AG04450 (cell line): ENCODE results near the gene CCDC167. TPM values are rescaled to one million over a fixed set of nuclear protein-coding genes. Genes with fewer than 3 reads are reported as not detected.

Experiments
- CTCF ChIA-PET: fragments of 300-600, 350-600 bp; formaldehyde crosslinking; extraction: SDS; loops from one replicate; lab custom pipeline; 2022; ENCODE audit warnings: antibody characterized with exemption, inconsistent platforms; lab: Charles Lee
- POLR2A ChIA-PET: fragments of 350-600 bp; formaldehyde crosslinking; extraction: SDS; loops from one replicate; lab custom pipeline; 2021; ENCODE audit warnings: antibody characterized with exemption, inconsistent platforms; lab: Yijun Ruan, JAX
- DNase-seq: peaks from one replicate; pipeline ENCODE4 v3.0.0-alpha.2; 2011; ENCODE audit warnings: low read depth, low spot score
- H3K27ac ChIP-seq: one replicate; pipeline ENCODE4 v1.5.1; 2012; ENCODE audit warnings: low read depth, low read length, control low read depth
- H3K27me3 ChIP-seq: one replicate; pipeline ENCODE4 v1.6.0; 2012; ENCODE audit warnings: low read length; ENCODE audit not compliant: control insufficient read depth, insufficient read depth
- H3K4me3 ChIP-seq: 2 replicates; pipeline ENCODE4 v1.5.1; 2011; ENCODE audit warnings: mild to moderate bottlenecking, low read depth, low read length, control low read depth
- H3K9me3 ChIP-seq: 2 replicates; pipeline ENCODE4 v1.5.1; 2012; ENCODE audit warnings: low read length; ENCODE audit not compliant: control insufficient read depth, insufficient read depth
- polyA plus RNA-seq: library from polyadenylated mRNA; depleted of rRNA; stranded (reverse); fragments of >200 nt; gene quantifications from 2 replicates; pipeline ENCODE4 v1.2.3, GENCODE V29; 2011
- TF ChIP-seq, protein P1 (sequence below): IDR thresholded peaks from 2 replicates; pipeline ENCODE4 v1.5.1; 2011; ENCODE audit warnings: low read depth, low read length, control low read depth, inconsistent platforms

The CCDC167 gene
- polyA plus RNA-seq, 1 experiment = 27.3 TPM

DNA sequence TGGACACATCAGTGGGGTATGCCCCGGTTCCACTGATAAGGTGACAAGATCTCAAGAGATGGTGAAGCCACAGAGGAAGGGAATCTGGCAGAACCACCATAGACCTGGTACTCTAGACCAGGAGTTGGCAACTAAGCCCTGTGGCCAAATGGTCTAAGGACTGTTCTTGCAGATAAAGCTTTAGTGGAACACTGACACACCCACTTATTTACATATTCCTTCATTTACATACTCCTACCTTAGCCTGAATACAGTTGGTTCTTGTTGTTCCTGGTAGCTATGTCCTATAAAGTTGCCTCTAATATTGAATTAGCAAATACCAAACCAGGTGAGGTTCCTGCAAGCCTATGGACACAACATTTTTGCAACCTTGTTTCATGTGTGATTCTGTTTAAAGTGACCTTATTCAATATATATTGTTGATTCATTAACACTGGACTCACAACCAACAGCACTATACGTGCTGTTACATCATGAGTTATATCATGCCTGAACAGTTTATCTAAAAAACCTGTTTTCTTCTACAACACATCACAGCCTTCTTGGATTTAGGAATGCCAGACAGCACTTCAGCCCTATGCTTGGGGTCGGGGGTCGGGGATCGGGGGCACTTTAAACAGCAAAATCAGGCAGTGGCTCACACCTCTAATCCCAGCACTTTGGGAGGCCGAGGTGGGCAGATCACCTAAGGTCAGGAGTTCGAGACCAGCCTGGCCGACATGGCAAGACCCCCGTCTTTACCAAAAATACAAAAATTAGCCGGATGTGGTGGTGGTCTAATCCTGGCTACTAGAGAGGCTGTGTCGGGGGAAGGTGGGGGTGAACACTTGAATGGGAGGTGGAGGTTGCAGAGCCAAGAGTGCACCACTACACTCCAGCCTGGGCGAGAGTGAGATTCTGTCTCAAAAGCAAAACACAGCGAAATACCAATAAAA, 2.5 kb downstream of the CCDC167 start:
- Histone ChIP-seq H3K4me3 (no peak overlapping the region), H3K27me3 (no peaks in the 10 kb centered on the region), H3K9me3 (no peaks in the 10 kb centered on the region), H3K27ac (peak overlapping the region; percentile 21)
- CTCF ChIA-PET = no interaction called here
- TF ChIP-seq, protein P1, sequence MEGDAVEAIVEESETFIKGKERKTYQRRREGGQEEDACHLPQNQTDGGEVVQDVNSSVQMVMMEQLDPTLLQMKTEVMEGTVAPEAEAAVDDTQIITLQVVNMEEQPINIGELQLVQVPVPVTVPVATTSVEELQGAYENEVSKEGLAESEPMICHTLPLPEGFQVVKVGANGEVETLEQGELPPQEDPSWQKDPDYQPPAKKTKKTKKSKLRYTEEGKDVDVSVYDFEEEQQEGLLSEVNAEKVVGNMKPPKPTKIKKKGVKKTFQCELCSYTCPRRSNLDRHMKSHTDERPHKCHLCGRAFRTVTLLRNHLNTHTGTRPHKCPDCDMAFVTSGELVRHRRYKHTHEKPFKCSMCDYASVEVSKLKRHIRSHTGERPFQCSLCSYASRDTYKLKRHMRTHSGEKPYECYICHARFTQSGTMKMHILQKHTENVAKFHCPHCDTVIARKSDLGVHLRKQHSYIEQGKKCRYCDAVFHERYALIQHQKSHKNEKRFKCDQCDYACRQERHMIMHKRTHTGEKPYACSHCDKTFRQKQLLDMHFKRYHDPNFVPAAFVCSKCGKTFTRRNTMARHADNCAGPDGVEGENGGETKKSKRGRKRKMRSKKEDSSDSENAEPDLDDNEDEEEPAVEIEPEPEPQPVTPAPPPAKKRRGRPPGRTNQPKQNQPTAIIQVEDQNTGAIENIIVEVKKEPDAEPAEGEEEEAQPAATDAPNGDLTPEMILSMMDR = no peak
- POLR2A ChIA-PET = no interaction called here
- DNase-seq = no peak

DNA sequence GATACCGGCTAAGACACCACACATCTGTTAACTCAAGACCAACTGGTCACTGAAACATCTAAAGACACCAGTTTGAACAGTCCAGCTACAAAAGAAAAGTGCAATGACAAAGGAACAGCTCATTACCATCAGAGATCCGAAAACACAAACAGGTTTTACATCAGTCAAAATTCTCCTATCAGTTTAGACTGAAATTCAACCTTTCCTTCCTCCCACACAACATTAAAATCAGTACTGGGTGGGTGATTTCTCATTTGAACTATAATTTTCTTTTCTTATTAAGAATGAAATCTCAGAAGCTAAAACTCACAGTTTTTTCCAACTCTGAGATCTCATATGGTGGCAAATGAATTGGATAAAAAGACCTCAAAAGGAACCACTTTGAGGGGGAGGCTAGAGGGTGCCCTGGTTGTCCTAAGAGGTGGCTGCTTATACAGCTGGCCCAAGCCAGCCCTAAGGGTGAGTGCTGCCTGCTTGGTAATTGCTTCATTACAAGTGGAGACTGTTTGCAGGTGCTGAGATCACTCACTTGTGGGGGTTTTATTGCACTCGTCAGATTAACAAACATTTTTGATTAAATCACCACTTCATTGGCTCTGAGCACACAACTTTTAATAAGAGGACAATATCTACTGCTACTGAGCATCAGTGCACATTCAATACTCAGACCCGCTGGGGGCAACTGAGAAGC, 4.3 kb downstream of the CCDC167 start:
- ChIA-PET CTCF (interaction anchor here (1.4 kb wide), 1 partner anchor 11 kb away, joined by 3 read pairs; no protein-coding TSS in a partner anchor), POLR2A (no interaction called here)
- no peak overlapping the region for H3K4me3 ChIP-seq
- H3K9me3 ChIP-seq = no peaks in the 10 kb centered on the region
- no peaks in the 10 kb centered on the region for H3K27me3 ChIP-seq
- DNase-seq = no peak
- TF ChIP-seq, protein P1 = no peak
- H3K27ac ChIP-seq = no peak overlapping the region

DNA sequence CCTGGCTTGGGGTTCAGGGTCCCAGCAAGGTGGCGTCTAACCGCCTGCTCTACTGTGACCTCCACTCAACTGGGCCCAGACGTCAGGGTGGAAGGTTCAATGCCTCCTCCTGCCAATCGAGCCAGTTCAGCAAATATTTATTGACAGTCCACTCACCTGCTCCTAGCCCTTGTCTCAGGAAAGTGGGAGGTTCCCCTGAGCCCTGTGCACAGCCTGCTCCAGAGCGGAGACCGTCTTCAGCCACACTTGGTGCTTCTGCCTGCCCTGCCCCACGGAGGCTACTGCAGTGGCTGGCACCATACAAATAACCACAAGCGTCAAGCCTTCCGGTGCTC, 6.1 kb downstream of the CCDC167 start:
- TF ChIP-seq, protein P1 = no peak
- CTCF ChIA-PET = no interaction called here
- DNase-seq = no peak
- Histone ChIP-seq H3K27ac (no peak overlapping the region), H3K4me3 (no peak overlapping the region), H3K9me3 (no peaks in the 10 kb centered on the region), H3K27me3 (no peaks in the 10 kb centered on the region)
- POLR2A ChIA-PET = no interaction called here

DNA sequence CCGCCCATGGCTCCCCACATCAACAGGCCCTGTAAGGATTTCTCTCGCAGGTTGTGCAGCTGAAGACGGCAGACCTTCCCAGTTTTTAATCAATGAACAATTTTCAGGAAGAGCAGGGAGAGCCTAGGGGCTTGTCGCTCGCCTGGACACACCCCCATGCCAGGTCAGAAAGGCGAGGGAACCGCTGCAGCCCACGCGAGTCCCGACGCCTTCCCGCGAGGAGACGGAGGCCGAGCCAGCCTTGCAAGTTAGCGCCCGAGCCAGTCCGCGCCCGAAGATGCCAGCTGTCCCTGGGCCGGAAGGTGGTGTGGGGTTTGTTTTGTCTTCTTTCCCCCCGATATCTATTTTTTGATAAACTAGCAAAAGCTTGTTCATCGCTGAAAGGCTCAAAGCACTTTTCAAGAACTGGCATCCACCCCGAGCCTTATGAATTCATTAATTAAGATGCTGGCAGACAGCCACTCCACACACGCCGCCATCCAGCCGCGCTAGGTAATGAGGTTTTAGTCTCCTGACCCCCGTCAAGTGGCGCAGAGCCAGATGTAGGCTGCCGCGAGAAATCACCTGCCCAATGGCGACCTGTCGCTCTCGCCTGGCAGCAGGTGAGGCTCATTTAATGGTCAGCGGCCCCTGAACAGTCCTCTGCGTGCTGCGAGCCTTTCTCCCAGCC, 6.6 kb downstream of the CCDC167 start:
- DNase-seq = no peak
- H3K27ac ChIP-seq = no peak overlapping the region
- CTCF ChIA-PET = no interaction called here
- POLR2A ChIA-PET = no interaction called here
- no peak overlapping the region for H3K4me3 ChIP-seq
- TF ChIP-seq, protein P1 = no peak
- no peaks in the 10 kb centered on the region for H3K9me3 ChIP-seq
- H3K27me3 ChIP-seq = no peaks in the 10 kb centered on the region
